Stimulated activated CD4-positive, alpha-beta T cell treated with anti-CD3 and anti-CD28 coated beads, Interleukin-2, amount 100 ng/mL, for 24 hours (primary cell): ENCODE results near the gene IP6K1.
"Not testable (repeated sequence)": the region's sequence is repeated elsewhere in the genome, so short reads cannot be mapped to it uniquely, and the experiment has no call there.

Source experiments
- DNase-seq, 2 donors: peaks; one replicate each; pipeline ENCODE4 v3.0.0-alpha.2; 2020

IP6K1 gene

DNA sequence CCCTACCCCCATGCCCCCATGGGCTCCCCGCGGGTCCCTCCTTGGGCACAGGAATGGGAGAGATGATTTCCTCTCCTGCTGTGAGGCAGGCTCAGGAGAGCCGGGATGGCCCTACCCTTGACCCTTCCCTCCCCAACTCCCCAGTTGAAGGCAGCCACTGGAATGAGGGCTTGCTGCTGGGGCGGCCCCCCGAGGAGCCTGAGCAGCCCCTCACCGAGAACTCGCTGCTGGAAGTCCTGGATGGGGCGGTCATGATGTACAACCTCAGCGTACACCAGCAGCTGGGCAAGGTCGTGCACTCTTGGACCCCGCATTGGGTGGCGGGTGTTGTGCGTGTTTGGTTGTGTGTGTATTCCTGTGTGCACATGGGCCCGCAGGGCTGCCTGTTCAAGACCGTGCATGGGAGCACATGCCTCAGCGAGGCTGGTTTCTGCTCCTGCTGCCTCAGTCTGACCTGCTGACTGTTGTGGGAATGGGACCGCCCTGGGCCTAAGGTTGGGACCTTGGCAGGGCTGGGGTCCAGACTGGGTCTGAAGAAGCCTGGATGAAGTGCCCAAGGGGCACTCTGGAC lies 80.9 kb downstream of the IP6K1 start:
- DNase-seq, result no peak

DNA sequence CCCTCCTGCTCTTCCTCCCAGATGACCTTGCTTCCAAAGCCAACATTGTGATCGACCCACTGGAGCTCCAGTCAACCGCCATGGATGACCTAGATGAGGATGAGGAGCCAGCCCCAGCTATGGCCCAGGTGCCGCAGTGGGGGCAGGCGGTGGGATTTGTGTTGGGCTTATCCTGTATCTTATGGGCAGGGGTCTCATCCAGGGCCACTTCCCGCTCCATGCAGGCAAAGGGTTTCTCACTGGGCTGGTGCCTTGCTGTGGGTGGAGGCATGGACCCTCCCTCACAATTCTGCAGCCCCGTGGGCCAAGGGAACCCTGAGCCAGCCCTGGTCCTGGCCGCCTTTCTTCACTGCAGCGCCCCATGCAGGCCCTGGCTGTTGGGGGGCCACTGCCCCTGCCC lies 81.7 kb downstream of the IP6K1 start:
- no peak for DNase-seq

DNA sequence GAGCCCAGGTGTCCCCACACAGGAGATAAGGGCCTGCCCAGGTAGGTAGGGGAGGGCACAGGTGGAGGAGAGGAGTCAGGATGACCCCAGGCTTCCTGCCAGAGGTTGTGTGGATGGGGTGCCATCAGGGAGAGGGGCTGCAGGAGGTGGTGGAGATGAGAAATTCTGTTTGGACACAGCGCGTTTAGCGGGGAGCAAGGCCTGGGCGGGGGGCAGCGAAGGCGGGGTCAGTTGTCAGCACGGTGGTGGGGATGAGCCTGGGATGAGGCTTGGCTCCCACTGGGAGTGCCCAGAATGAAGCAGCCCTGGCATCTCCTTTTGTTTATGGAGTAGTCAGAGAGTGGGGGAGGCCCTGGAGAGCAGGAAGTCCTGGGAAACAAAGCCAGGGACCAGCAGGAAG lies 82.4 kb downstream of the IP6K1 start:
- DNase-seq, result no peak

DNA sequence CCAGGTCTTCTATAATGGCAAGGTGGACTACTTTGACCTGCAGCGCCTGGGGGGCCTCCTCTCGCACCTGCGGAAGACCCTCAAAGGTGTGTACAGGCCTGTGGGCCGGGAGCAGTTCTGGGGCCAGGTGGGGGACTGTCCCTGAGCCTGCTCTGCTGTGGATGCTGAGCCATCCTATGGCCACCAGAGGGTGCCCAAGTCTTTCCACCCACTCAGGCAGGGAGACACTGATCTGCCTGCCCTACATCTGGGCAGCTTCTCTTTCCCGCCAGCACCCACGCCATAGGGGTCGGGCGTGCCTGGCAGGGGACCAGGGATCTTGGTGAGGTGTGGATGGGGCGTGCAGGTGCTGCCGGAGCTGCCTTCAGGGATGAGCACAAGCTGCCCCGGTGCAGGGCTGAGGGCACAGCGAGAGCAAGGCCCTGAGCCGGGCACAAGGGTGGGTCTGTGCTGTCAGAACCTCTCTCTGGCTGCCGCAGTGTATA lies 82.9 kb downstream of the IP6K1 start:
- DNase-seq, result peak; percentile 68

DNA sequence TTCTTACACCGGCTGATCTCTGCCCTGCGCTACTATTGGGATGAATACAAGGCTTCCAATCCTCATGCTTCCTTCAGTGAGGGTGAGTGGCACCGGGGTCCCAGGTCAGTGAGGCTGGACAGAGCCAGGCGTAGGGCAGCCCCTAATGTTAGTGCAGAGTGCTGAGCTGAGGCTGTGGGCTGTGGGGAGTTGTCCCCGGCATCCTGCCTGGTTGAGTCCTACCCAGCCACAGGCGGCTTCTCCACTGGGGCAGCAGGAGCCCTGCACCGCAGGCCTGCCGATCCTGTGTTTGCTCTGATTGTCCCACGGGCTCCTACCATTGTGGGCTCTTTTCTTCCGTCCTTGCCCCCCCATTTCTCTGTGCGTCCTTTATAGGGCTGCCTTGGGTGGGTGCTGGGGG lies 83.7 kb downstream of the IP6K1 start:
- DNase-seq, result no peak

DNA sequence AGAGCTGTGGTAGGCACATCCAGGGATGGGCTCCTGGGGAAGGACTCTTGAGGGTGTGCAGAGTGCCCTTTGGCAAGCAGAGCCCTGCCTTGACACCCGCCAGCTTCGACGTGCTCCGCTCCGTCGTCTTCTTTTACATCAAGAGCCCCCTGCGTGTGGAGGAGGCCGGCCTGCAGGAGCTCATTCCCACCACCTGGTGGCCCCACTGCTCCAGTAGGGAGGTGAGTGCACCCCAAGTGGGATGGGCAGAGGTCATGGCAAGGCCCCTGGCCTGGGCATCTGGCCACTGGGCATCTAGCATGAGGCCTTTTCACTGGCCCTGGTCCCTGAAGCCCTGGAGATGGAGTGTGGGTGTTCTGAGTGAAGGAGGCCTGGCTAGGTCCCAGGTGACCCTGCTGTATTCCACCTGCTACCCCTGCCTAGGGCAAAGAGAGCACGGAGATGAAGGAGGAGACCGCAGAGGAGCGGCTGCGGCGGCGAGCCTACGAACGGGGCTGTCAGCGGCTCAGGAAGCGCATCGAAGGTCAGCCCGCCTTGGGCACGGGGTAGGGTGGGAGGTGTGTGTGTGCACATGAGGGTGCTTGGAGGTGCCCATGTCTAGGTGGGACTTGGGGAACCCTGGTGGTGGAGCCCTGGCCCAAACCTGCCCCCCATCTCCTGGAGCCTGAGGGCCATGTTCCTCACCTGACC lies 84.8 kb downstream of the IP6K1 start:
- no peak for DNase-seq

DNA sequence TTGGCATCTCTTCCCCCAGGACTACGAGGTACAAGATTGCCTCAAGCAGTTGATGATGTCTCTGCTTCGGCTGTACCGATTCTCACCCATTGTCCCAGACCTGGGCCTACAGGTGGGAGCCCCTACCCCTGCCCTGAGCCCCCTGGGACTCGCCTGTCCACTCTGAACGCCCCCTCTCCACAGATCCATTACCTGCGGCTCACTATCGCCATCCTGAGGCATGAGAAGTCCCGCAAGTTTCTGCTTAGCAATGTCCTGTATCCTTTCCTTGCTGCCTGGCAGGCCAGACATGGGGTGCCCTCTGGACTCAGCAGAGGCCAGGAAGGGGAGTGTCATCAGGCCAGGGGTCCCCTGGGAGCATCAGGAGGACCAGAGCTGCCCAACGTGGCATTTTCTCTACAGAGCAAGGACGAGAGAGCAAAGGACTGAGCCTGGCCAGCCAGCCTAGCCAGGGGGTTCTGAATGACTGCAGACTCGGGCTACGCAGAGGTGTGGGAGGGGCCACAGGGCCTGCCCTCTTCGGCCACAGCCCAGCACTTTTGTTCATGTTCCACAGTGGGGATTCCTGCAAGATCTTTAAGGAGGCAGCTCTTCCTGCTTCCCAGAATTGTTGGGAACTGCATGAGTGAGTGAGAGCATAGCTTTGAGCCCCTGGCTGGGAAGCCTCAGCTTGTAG lies 85.8 kb downstream of the IP6K1 start:
- DNase-seq, result no peak

DNA sequence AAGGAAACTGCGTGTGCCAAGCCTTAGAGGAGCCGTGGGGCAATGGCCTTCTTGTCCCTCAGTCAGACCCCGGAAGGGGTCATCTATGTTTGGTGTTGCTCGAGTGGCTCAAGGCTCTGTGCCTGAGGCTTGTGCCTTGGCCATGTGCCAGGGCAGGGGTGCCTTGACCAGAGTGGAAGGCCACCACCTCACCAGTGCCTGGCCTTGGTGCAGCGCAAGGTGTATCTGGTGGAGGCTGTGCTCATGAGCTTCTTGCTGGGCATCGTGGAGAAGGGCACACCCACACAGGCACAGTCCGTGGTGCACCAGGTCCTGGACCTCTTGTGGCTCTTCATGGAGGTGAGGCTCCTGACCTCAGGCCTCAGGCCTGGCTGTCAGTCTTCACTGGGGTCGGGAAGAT lies 86.3 kb downstream of the IP6K1 start:
- DNase-seq, result no peak

DNA sequence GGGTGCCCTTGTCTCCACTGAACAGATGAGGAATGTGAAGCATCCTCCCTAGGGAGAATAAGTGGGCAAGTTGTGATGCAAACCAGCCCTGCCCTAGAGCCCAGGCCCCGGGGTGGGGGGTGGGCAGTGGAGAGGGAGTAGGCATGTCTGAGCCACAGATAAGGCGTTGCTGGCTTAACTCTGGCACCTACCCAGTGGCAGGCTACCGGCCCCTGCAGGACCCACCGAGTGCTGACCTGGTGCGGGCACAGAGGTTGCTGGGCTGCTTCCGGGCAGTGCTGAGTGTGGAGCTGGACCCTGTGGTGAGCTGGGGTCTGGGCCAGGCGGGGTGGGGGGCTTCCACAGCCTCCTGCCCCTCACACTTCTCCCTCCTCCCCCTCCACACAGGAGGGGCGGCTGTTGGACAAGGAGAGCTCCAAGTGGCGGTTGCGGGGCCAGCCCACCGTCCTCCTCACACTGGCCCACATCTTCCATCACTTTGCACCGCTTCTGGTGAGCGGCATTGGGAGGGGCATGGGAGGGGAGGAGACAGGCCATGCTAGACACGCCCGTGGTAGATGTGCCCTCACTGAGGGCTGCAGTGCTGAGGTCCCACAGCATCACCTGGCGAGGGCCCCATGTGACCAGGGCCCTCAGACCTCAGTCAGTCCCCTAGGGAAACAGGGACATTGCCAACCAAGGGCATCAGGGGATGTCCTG lies 86.9 kb downstream of the IP6K1 start:
- DNase-seq, result no peak

DNA sequence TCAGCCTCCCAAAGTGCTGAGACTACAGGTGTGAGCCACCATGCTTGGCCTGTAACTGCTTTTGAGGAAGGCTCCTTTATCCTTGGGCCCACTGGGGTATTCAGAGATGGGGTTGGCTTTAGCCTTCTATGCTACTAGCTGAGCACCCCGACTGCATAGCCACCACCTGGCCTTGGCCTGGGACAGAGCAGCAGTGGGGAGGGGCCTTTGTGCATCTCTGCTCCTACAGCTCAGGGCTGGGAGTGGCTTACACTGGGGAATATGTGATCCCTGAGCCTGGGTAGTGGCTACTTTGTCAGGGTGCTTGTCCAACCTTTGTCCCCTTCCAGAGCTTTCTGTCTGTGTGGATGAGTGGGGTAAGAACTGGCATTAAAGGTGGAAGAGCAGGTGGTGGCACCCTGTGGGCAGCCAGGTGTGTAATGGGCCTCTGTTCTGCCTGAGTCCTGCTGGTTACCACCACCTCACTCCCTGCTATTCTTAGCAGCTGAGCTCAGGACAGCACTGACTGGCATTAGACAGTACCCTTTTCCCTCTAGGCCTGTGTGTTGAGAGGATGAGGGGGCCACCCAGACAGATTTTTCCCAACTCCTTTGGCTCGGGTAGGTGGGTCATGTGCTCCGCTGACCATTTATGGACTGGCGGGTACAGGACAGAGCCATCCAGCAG lies 90.9 kb downstream of the IP6K1 start:
- not testable (repeated sequence) for DNase-seq

DNA sequence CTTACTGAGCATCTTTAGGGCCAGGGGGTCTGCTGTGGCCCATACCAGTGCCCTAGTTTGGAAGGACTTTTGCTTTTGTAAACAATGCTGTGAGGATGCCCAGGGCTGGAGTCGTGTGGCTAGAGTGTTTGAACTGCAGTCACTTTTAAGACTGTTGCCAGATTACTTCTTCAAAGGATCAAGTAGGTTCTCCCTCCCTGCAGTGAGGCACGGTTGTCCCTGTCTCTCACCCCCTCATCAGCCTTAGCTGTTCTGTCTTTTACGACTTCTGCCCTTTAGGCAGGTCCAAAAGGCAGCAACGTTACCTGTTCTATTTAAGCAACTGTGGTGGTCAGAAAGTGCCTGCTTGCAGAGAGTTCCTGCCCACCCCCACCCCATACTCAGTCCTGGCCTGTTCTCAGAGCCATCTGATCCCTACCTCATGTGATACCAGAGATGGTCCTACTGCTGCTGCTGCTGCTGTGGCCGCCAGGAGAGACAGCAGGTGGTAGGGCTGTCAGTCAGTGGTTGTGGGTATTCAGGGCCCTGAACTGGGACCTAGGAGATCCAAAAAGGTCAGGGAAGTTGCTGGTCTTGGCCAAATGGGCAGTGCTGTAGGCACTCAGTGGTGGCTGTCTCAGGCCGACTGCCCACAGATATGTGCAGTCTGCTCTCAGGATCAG lies 91.8 kb downstream of the IP6K1 start:
- DNase-seq, result not testable (repeated sequence)

DNA sequence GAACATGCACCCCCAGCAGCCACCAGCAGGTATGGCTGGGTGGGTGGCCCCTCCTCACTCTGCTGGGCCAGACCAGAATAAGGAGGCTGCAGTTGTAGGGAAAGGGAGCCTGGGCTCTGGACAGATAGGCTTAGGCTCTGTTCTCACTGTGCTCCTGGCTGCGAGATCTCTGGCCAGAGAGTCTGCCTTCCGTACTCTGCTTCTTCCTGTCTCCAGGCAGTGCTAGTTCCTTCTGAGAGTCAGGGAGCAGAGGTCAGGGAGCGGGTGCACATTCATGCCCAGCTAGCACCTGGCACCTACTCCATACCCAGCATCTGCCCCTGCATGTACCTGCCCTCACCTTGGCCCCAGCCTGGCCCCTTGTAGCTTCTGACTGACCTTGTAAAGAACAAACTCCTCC lies 94.9 kb downstream of the IP6K1 start:
- DNase-seq, result not testable (repeated sequence)

DNA sequence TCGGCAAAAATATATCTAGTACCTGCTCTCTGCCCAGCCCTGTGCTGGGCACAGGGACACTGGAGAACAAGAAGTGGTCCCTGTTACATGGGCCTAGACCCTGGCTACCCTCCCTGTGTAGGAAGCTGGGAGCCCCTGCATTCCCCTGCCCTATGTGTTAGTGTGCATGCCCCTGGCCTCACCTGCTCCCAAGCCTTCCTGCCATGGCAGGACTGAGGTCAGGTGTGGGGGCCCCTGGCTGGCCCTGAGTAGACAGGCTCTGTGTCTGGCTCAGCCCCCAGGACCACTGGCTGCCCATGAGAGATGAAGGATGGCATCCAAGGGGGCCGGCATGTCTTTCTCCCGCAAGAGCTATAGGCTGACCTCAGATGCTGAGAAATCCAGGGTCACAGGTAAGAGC lies 95.5 kb downstream of the IP6K1 start:
- DNase-seq, result not testable (repeated sequence)

DNA sequence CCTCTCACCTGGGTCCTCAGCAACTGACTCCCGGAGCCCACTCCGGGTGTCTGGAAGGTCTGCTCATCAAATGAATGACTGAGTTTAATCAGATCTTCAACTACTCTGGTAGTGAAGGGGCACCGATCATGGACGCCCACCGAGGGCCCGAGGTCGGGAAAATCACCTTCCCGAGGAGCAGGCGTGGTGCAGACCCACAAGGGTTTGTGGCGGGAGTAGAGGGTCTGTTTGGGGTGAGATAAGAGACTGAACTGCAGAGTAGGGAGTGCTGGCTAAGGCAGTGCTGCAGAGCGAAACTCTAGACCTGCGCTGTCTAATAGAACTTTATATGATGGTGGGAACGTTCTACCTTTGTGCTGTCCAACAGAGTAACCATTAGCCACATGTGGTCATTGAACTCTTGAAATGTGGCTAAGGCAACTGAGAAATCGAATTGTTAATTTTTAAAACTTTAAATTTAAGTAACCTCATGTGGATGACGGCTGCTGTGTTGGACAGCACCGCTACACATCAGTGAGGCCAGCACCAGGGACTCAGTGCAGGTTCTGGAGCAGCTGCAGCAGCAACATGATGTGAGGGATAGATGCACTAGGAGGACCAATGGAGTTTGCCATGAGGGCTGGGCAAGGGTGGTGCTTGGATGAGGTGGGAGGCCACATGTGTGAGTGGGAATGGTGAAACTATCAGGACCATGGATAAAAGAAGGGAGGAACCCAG lies 96.3 kb downstream of the IP6K1 start:
- not testable (repeated sequence) for DNase-seq

DNA sequence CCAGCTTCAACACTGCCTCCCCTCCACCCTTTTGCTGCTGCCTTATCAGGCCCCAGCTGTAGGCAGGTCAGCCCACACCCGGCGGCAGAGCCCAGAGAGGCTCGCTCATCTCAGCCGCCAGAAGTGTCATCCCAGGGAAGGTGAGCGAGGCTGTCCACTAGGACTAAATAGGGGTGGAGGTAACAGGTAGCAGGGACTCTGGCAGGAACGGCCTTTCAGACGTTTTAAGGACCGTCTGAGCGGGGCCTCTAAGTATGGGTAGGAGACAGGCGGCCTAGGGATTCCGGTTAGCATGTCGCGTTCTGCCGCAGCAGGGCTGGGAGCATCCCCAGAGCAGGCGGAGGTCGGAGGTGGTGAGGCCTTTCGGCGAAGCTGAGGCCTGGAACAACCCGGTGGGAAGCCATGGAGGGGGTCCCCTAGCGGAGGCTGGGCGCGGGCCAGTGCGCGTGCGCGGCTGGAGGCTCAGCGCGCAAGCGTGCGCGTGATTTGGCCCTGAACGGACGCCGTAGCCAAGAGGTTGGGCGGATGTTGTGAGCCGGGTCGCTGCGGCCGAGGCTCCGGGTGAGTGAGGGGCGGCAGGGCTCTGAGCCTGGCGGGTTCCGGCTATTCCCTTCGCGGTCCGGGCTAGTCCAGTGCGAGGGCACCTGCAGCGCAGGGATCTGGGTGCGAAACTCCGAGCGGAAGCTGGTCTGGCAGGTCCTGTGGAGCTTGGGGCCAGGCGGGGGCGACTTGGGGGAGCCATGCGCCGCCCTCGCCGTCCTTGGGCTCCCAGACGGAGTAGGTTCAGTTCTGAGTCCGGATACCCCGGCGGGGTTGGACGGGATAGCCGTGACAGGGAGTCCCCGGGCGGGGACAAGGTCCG lies 97.1 kb downstream of the IP6K1 start, which contains the start of the genes MST1 and RNF123:
Gene MST1 (minus strand): TSS at position 429 of the 862 bp plus-strand sequence. CDS start 783 bp downstream, outside the sequence.
Gene RNF123 (plus strand): TSS at position 512 of the 862 bp plus-strand sequence. CDS start 1,609 bp downstream, outside the sequence.
- DNase-seq, result peak; percentile 93 to 94

DNA sequence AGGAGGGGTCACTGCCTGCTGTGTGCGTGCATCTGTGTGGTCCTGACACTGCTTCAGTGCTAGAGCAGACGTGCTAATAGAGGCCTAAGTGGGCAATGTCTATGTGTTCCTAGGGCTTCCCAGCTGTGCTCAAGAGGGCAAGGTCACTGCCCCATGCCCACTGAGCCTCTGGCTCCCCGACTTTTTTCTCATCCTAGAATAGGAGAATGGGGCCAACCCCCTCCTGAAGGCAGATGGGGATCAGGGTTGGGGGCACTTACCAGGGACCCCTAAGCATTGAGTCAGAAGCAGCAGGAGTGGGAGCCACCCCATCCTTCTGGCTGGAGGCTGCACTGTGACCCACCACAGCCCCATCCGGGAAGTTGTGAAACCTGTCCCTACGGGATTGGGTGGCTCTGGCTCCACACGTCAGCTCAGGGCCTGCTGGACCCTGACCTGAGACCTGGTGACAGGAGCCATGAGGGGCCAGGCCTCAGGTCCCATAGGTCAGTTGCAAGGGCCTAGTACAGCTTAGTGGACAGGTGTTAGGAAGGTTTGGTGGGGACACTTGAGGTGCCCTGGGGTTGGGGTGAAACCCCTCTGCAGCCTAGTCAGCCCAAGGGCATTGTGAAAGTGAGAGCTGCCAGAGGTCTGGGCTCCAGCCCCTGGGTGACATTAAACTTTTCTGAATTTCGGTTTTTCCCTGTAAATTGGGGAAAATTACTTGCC lies 97.8 kb downstream of the IP6K1 start:
- not testable (repeated sequence) for DNase-seq

DNA sequence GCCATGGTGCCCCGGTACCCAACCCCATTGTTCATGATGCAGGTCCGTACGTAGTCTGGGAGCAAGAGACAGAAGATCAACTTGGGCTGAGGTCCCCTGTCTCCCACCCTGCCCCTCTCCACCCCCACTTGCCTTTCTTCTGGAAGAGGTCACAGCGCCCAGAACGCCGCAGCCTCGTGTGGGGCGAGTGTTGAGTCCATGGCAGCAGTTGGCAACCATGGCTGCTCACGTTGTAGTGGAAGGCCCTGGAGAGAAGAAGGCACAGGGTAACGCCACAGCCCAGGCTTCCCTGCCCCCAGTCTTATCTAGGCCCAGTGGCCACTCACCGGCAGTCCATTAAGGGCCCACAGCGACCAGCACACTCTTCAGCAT lies 98.9 kb downstream of the IP6K1 start:
- DNase-seq, result not testable (repeated sequence)

DNA sequence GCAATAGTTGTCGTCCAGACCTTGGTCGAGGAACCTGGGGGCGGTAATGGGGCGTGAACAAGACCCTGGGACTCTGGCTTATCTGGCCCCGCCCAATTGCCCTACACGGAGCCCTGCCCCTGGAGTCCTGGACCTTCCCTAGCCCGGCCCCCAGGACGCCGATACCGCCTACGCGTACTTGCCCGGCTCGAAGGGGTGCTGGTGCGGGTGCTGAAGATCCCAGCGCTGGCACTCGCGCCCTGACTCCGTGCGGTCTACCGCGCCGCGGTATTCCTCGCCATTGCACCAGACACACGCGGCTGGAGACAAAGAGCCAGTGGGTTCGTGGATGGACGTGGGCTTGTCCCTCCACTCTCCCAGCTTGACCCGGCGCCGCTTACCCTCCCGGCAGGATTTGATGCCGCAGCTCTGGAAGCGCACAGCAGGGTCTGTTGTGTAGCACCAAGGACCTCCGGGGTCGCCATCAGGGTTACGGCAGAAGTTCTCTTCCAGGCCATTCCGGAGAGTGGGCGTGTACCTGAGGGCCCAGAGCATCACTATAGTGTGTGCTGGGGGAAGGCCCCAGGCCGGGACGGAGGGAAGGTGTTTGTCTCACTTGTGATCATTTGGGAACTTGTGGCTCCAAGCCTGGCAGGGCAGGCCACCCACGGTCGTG lies 99.4 kb downstream of the IP6K1 start:
- DNase-seq, result peak; percentile 47 to 64

DNA sequence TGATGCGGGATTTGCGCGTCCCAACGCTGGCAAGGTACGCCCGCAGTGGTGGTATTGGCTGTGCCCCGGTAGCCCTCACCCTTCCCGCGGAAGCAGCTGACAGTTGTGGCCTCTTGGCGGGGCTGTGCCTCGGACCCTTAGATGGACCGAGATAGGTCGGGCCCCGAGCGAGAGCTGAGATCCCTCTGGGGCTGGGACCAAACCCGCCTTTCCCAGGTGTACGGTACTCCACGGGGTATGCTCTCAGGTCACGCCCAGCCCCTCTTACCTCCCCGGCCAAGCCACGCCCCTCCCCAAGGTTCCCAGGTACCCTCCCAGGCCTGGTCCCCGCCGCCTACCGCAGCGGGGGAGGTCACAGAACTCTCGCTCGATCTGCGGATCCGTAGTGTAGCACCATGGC lies 100.0 kb downstream of the IP6K1 start:
- peak; percentile 41 to 48 for DNase-seq
